AG04449 (cell line): ENCODE results near the gene ZNF660.

Source experiments
- CTCF ChIA-PET: fragments of 350-600 bp; formaldehyde crosslinking; extraction: SDS; loops from one replicate; lab custom pipeline; 2021; ENCODE audit warnings: antibody characterized with exemption; lab: Yijun Ruan, JAX
- POLR2A ChIA-PET: fragments of 400-600, 350-600 bp; formaldehyde crosslinking; extraction: SDS; loops from one replicate; lab custom pipeline; 2020; ENCODE audit warnings: antibody characterized with exemption, inconsistent platforms; lab: Yijun Ruan, JAX
- DNase-seq: peaks from one replicate; pipeline ENCODE4 v3.0.0-alpha.2; 2010; ENCODE audit warnings: low read depth, low spot score
- H3K4me3 ChIP-seq: 2 replicates; pipeline ENCODE4 v1.5.1; 2011; ENCODE audit warnings: low read depth, mild to moderate bottlenecking, control low read depth, low read length
- CTCF ChIP-seq: IDR thresholded peaks from one replicate; pipeline ENCODE4 v1.5.1; 2011; ENCODE audit warnings: mild to moderate bottlenecking, moderate library complexity, low read length, control low read depth, inconsistent platforms; ENCODE audit not compliant: insufficient read depth; ENCODE audit errors: missing control alignments

The ZNF660 gene

GRCh38 chr3:44642337-44642736 lies 57.6 kb downstream of the ZNF660 start:
- CTCF ChIA-PET = interaction anchor here (0.9 kb wide), 1 partner anchor 11 kb away, joined by 3 read pairs; no protein-coding TSS in a partner anchor
- no peak for TF ChIP-seq CTCF
- no peak for DNase-seq
- POLR2A ChIA-PET = no interaction called here
- H3K4me3 ChIP-seq = no peak overlapping the region

GRCh38 chr3:44643024-44643423 lies 58.3 kb downstream of the ZNF660 start:
- no peak for TF ChIP-seq CTCF
- H3K4me3 ChIP-seq = no peak overlapping the region
- DNase-seq = no peak
- ChIA-PET POLR2A (no interaction called here), CTCF (no interaction called here)

- H3K4me3 ChIP-seq = no peak overlapping the region
- no peak for TF ChIP-seq CTCF
- ChIA-PET POLR2A (interaction anchor here (0.9 to 1.3 kb wide), 2 partner anchors 13 to 22 kb away, joined by 3 to 7 read pairs; partner anchors contain the start of gene ZNF197), CTCF (interaction anchor here (1.2 kb wide), 1 partner anchor 10 kb away, joined by 4 read pairs; no protein-coding TSS in a partner anchor)
- no peak for DNase-seq
These were observed 63.0 kb downstream of the ZNF660 start for GRCh38 chr3:44647771-44648170.

- ChIA-PET CTCF (interaction anchor here (1.2 kb wide), 1 partner anchor 10 kb away, joined by 4 read pairs; no protein-coding TSS in a partner anchor), POLR2A (interaction anchor here (0.9 to 1.3 kb wide), 2 partner anchors 12 to 23 kb away, joined by 3 to 7 read pairs; partner anchors contain the start of gene ZNF197)
- H3K4me3 ChIP-seq = peak within 1 kb of the TSS; percentile 88
- no peak for TF ChIP-seq CTCF
- DNase-seq = peak; percentile 52
These were observed 63.9 kb downstream of the ZNF660 start, which contains the start of gene ZNF35 for GRCh38 chr3:44648564-44649229. Gene ZNF35, plus strand, starts transcription at chr3:44648732. Its CDS starts 2,336 bp downstream, at chr3:44651068.
